HG02678 (cell line): ENCODE data around the gene GREM2.

Source experiments
- ATAC-seq: cut with Tn5 transposase; IDR thresholded peaks from one replicate; pipeline ENCODE4 v1.9.1; 2021; ENCODE audit warnings: mild to moderate bottlenecking, moderate library complexity; ENCODE audit not compliant: unreplicated experiment

GREM2 gene

GRCh38 chr1:240503036-240503435 is 108.9 kb downstream of the GREM2 start:
- no peak for ATAC-seq

GRCh38 chr1:240501115-240501514 is 110.8 kb downstream of the GREM2 start:
- ATAC-seq: no peak

- no peak for ATAC-seq
These were observed 111.3 kb downstream of the GREM2 start for GRCh38 chr1:240500647-240501046.

- no peak for ATAC-seq
These were observed 112.9 kb downstream of the GREM2 start for GRCh38 chr1:240499012-240499411.

- no peak for ATAC-seq
These were observed 113.6 kb downstream of the GREM2 start for GRCh38 chr1:240498335-240498734.

- no peak for ATAC-seq
These were observed 114.0 kb downstream of the GREM2 start for GRCh38 chr1:240497908-240498307.

GRCh38 chr1:240496941-240497340 is 115.0 kb downstream of the GREM2 start:
- no peak for ATAC-seq

GRCh38 chr1:240496356-240496755 is 115.6 kb downstream of the GREM2 start:
- ATAC-seq: no peak

- ATAC-seq: no peak
These were observed 116.4 kb downstream of the GREM2 start for GRCh38 chr1:240495601-240496000.

- no peak for ATAC-seq
These were observed 119.0 kb downstream of the GREM2 start for GRCh38 chr1:240492832-240493440.

- ATAC-seq: no peak
These were observed 120.2 kb downstream of the GREM2 start for GRCh38 chr1:240491796-240492195.

GRCh38 chr1:240491156-240491555 is 120.8 kb downstream of the GREM2 start:
- ATAC-seq: no peak

GRCh38 chr1:240487493-240487892 is 124.5 kb downstream of the GREM2 start:
- no peak for ATAC-seq

GRCh38 chr1:240486611-240487010 is 125.3 kb downstream of the GREM2 start:
- no peak for ATAC-seq

- no peak for ATAC-seq
These were observed 127.0 kb downstream of the GREM2 start for GRCh38 chr1:240484804-240485443.

GRCh38 chr1:240478536-240478935 is 133.4 kb downstream of the GREM2 start:
- ATAC-seq: no peak

- ATAC-seq: no peak
These were observed 136.1 kb downstream of the GREM2 start for GRCh38 chr1:240475832-240476231.

- peak; percentile 77 for ATAC-seq
These were observed 137.8 kb downstream of the GREM2 start for GRCh38 chr1:240474133-240474614.

GRCh38 chr1:240468656-240469055 is 143.3 kb downstream of the GREM2 start:
- no peak for ATAC-seq

GRCh38 chr1:240467895-240468294 is 144.1 kb downstream of the GREM2 start:
- ATAC-seq: no peak

- ATAC-seq: no peak
These were observed 145.4 kb downstream of the GREM2 start for GRCh38 chr1:240466509-240466908.

- peak; percentile 44 for ATAC-seq
These were observed 146.4 kb downstream of the GREM2 start for GRCh38 chr1:240465531-240465940.

GRCh38 chr1:240464099-240464498 is 147.9 kb downstream of the GREM2 start:
- ATAC-seq: no peak
